ENCODE data around the gene AKT1. TPM values are rescaled to one million over a fixed set of nuclear protein-coding genes. Genes with fewer than 3 reads are reported as not detected.

AKT1 gene
- polyA plus RNA-seq, 6 donors from 2014 or later, result 6.3 to 22.0 (median 14.1) TPM

DNA sequence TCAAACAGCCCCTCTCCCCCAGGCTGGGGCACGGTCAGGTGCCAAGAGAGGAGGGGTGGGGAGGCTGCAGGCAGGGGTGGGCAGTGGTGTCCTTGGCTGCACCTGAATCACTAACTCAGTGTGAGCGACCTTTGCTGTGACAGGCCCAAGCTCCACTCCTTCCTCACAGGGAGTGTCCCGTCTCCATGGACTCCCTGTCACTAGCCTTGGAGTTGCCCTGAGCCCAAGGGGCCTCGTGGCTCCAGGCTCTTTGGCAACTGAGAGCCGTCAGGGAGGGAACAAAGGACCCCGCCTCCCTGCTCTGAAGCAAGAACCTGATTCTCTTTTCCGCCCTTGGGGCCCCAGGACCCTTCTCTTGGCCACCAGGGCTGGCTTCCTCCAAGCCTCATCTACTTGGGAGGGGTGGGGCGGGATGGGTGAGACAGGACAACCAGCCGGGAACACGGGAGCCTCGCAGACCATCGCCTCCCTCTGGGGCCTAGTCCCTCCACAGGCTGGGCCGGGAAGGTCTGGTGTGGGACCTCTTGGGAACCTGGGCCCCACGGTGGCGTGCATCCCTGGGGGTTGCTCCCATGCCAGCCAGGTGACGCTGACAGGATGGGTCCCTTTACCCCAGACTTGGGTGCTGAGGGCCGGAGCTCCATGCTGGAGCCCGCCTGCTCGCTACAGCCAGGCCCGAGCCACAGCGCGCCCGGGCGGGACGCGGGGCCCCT is 72.5 kb downstream of the AKT1 start:
- no peak overlapping the region for H3K27ac Mint-ChIP-seq
- no peak for ATAC-seq (ENCODE audit: low read depth in 2 of 2)
- peak overlapping the region in 2 of 8 donors; percentile 44 to 59 for H3K4me3 Mint-ChIP-seq
- peaks cover 0 to 5% (median 3%) of the 10 kb centered on the region in 3 donors for H3K4me1 Mint-ChIP-seq
- H3K9me3 Mint-ChIP-seq, result no peaks in the 10 kb centered on the region
- no peak for DNase-seq
- H3K36me3 Mint-ChIP-seq, result no peaks in the 10 kb centered on the region
- peaks cover 0 to 10% (median 8%) of the 10 kb centered on the region in 3 donors for H3K27me3 Mint-ChIP-seq

DNA sequence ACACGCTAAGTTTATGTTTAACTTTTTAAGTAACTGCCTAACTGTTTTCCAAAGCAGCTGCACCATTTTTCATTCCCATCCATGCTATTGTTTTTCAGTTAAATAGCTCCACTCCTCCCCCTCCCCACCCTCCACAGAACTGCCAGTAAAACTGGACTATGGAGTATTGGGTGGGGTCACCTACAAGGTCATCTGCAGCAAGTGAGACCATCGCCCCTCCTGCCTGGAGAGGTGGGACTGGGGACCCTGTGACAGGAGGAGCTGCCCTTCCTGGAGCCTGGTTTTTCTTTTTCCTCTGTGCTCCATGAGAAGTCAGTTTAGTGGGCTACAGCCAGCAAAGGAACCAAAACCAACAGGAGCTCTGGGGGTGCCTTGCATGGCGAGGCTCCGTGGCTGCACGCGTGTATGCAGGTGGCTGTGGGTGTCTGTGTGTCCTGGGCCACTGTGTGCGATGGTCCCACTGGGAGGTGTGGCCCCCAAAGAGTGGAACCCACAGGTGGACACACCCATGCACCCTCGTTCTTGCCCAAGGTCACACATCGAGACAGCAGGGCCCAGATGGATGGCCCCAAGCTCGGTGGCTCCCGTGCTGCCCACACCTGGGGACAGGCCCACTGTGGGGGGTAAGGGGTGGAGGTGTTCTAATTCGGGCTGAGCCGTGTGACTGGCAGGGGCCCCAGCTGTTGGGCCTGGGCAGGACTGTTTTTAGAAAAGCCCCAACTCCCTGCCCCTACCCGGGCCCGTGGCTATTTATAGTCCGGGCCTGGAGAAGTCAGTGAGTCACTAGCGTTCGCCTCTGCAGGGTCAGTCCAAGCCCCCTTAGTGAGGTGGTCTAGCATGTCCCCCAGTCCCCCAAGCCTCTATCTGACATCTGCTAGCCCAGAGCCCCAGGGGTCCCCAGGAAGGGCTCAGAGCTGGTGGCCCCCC is 73.8 kb downstream of the AKT1 start:
- Mint-ChIP-seq H3K4me1 (peaks cover 0 to 8% (median 8%) of the 10 kb centered on the region in 3 donors), H3K27ac (peak overlapping the region in 1 of 6 donors; percentile 12), H3K4me3 (no peak overlapping the region), H3K9me3 (no peaks in the 10 kb centered on the region), H3K27me3 (no peaks in the 10 kb centered on the region), H3K36me3 (no peaks in the 10 kb centered on the region)
- DNase-seq (no peak), ATAC-seq (ENCODE audit: low read depth in 2 of 2) (no peak)

Other genes starting within 250 kb of the AKT1 start
- gene C14orf180, start 216.0 kb downstream of the AKT1 start, polyA plus RNA-seq (ENCODE audit: low read depth in 6 of 6), result not detected
- not detected for gene TMEM179, start 191.0 kb downstream of the AKT1 start, polyA plus RNA-seq (ENCODE audit: low read depth in 6 of 6)
- gene INF2, start 106.1 kb downstream of the AKT1 start, polyA plus RNA-seq (ENCODE audit: low read depth in 6 of 6), result 10 to 100 TPM in 1 of 6 donors, 1 to 10 TPM in 5; 2.8 to 10.2 (median 5.5) TPM
- gene ADSS1, start 71.5 kb downstream of the AKT1 start, polyA plus RNA-seq (ENCODE audit: low read depth in 6 of 6), result under 1 TPM in 2 of 6 donors, not detected in 4; 0.17 to 0.29 TPM
- gene SIVA1, start 42.6 kb downstream of the AKT1 start, polyA plus RNA-seq (ENCODE audit: low read depth in 6 of 6), result 100 to 1,000 TPM; 191 to 266 (median 227) TPM
- 1 to 10 TPM in 4 of 6 donors, under 1 TPM in 2; 0.84 to 1.9 (median 1.2) TPM for gene ZBTB42, start 5.4 kb upstream of the AKT1 start, polyA plus RNA-seq (ENCODE audit: low read depth in 6 of 6)
- gene CEP170B, start 69.5 kb upstream of the AKT1 start, polyA plus RNA-seq (ENCODE audit: low read depth in 6 of 6), result not detected
- gene PLD4, start 129.1 kb upstream of the AKT1 start, polyA plus RNA-seq (ENCODE audit: low read depth in 6 of 6), result 100 to 1,000 TPM in 5 of 6 donors, 10 to 100 TPM in 1; 77.4 to 264 (median 182) TPM
- under 1 TPM in 5 of 6 donors, not detected in 1; 0.63 to 0.92 (median 0.70) TPM for gene AHNAK2, start 182.6 kb upstream of the AKT1 start, polyA plus RNA-seq (ENCODE audit: low read depth in 6 of 6)
- 1 to 10 TPM in 1 of 6 donors, under 1 TPM in 4, not detected in 1; 0.59 to 1.1 (median 0.85) TPM for gene CLBA1, start 190.0 kb upstream of the AKT1 start, polyA plus RNA-seq (ENCODE audit: low read depth in 6 of 6)
- gene CDCA4, start 225.3 kb upstream of the AKT1 start, polyA plus RNA-seq (ENCODE audit: low read depth in 6 of 6), result 10 to 100 TPM in 1 of 6 donors, 1 to 10 TPM in 5; 4.6 to 11.9 (median 6.7) TPM

Measured in naive B cell (primary cell).